ENCODE measurements around the gene HSPBP1.

The HSPBP1 gene

DNA sequence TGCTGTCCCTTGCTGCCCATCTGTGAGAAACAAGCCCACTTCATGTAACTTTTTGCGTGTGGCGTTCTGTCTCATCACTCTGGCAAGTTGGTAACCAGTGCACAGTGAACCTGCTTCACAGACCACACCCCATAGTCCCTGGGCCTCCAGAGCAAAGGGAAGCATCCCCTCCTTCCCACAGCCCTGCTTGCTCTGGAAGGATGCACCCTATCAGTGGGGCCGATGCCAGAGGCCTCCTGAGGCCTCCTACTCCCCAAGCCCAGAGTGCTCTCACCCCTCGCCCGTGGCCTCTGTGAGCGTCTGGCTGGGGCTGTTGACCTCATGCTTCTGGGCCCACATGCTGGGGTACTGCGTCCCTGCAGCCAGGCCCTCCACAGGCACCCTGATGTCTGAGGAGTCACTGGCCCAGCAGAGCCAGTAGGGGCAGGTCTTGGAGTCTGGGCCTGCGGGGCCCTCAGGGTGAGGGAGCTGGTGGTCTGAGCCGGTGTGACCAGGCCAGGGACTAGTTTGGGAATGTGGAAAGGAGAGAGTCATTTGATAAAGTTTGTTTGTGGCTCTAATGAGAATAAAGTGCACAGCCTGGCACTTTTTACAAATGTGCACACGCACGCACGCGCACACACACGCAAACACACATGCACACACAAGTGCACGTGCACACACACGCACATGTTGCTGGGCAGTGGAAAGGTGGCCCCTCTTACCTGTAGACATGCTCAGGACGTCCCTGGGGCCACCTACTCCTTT, 56.4 kb downstream of the HSPBP1 start:
- no peaks in the 10 kb centered on the region for H3K27me3 ChIP-seq (ENCODE audit: insufficient read depth, poor library complexity, severe bottlenecking)
- ATAC-seq (ENCODE audit: low read depth), result peak; percentile 15
- 0 out of 2 replicates have a peak, but pooled peaks cover 8% of the 10 kb centered on the region for H3K36me3 ChIP-seq (ENCODE audit: low read depth)
- TF ChIP-seq, protein P1, sequence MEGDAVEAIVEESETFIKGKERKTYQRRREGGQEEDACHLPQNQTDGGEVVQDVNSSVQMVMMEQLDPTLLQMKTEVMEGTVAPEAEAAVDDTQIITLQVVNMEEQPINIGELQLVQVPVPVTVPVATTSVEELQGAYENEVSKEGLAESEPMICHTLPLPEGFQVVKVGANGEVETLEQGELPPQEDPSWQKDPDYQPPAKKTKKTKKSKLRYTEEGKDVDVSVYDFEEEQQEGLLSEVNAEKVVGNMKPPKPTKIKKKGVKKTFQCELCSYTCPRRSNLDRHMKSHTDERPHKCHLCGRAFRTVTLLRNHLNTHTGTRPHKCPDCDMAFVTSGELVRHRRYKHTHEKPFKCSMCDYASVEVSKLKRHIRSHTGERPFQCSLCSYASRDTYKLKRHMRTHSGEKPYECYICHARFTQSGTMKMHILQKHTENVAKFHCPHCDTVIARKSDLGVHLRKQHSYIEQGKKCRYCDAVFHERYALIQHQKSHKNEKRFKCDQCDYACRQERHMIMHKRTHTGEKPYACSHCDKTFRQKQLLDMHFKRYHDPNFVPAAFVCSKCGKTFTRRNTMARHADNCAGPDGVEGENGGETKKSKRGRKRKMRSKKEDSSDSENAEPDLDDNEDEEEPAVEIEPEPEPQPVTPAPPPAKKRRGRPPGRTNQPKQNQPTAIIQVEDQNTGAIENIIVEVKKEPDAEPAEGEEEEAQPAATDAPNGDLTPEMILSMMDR (IDR thresholded peaks at IDR 0.05; ENCODE audit: poor library complexity, severe bottlenecking), result no peak
- H3K4me3 ChIP-seq (ENCODE audit: severe bottlenecking), result no peak overlapping the region
- no peaks in the 10 kb centered on the region for H3K4me1 ChIP-seq (ENCODE audit: insufficient read depth, poor library complexity, severe bottlenecking)
- DNase-seq (ENCODE audit: low spot score), result no peak
- H3K9me3 ChIP-seq (ENCODE audit: severe bottlenecking), result no peaks in the 10 kb centered on the region
- no peak overlapping the region for H3K27ac ChIP-seq (ENCODE audit: poor library complexity, severe bottlenecking)

DNA sequence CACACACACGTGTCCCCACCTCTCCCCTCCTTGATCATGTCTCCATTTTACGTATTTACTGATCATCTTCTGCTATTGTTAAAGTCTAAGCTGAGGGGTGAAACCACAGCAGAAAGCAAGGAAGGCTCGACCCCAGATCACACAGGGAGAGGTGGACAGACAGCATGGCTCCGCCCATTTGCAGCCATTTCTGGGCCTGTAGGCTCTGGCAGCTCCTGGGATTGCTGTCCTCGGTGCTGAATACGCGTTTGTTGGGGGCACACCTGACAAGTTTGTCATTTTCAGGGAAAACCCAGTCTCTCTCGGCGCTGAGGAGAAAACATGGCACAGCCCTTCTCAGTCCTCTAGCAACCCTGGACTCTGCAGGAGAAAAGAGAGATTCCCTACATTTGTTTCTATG, 59.4 kb downstream of the HSPBP1 start:
- H3K4me3 ChIP-seq (ENCODE audit: severe bottlenecking), result no peak overlapping the region
- no peaks in the 10 kb centered on the region for H3K9me3 ChIP-seq (ENCODE audit: severe bottlenecking)
- DNase-seq (ENCODE audit: low spot score) (no peak), ATAC-seq (ENCODE audit: low read depth) (no peak)
- H3K27me3 ChIP-seq (ENCODE audit: insufficient read depth, poor library complexity, severe bottlenecking), result no peaks in the 10 kb centered on the region
- no peaks in the 10 kb centered on the region for H3K36me3 ChIP-seq (ENCODE audit: low read depth)
- TF ChIP-seq, protein P1 (IDR thresholded peaks at IDR 0.05; ENCODE audit: poor library complexity, severe bottlenecking), result no peak
- no peak overlapping the region for H3K27ac ChIP-seq (ENCODE audit: poor library complexity, severe bottlenecking)
- H3K4me1 ChIP-seq (ENCODE audit: insufficient read depth, poor library complexity, severe bottlenecking), result peaks cover 11% of the 10 kb centered on the region

DNA sequence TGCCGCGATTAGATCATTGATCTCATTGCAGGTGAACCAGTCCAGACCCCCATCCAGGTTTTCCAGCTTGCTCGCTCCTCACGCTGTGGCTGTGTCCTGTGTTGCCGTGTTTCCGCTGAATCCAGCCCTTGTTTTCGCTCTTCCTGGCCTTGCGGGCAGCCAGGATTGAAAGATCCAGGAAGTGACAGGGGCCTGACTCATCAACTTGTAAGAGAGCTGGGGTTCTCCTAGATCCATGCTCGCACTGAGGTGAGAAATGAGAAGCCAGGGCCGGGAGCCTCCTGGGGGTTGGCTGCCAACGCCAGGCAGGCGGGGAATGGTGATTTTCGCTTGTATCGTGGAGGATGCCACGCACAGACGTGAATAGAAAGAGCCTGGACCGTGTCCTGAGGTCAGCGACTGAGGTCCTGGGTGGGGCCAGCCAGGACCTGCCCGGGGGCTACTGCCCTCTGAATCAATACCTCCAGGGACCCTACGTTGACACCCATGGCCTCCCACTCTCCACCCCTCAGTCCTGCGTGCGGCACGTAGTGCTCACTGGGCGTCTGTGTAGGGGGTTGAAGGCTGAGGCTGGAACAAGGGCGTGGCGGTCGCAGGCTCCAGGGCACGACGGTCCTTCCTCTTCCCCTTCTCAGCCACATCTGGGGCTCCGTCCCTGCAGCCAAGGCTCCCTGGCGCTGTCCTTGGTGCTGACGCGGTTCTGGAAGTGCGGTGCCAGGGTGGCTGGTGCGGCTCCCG, 63.3 kb downstream of the HSPBP1 start:
- Histone ChIP-seq H3K27ac (ENCODE audit: poor library complexity, severe bottlenecking) (peak overlapping the region; percentile 79), H3K27me3 (ENCODE audit: insufficient read depth, poor library complexity, severe bottlenecking) (no peaks in the 10 kb centered on the region), H3K9me3 (ENCODE audit: severe bottlenecking) (peaks cover 3% of the 10 kb centered on the region), H3K4me3 (ENCODE audit: severe bottlenecking) (peak overlapping the region; percentile 13), H3K36me3 (ENCODE audit: low read depth) (no peaks in the 10 kb centered on the region), H3K4me1 (ENCODE audit: insufficient read depth, poor library complexity, severe bottlenecking) (peaks cover 11% of the 10 kb centered on the region)
- peak; percentile 96 for ATAC-seq (ENCODE audit: low read depth)
- peak; percentile 97 for DNase-seq (ENCODE audit: low spot score)
- TF ChIP-seq, protein P1 (IDR thresholded peaks at IDR 0.05; ENCODE audit: poor library complexity, severe bottlenecking), result no peak

DNA sequence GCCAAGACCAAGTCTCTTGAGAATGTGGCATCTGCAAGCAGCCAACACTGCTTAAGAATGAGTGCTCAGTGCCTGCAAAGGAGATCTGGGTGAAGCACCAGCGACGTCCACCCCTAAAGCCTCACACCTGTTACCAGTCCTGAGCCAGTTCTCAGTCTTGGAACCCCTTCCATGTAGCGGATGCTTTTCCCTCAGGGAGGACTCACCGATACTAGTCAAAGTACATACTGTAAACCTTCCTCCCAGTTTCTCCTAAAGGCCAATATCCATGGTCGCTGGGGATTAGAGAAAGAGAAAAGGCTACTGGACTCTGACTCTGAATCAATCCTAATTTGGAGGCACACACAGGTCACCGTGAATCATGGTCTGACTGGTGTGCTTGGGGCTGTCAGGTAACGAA, 66.4 kb downstream of the HSPBP1 start:
- no peak overlapping the region for H3K4me3 ChIP-seq (ENCODE audit: severe bottlenecking)

More for the DNA sequence above, 66.4 kb downstream of the HSPBP1 start:
- ATAC-seq (ENCODE audit: low read depth) (no peak), DNase-seq (ENCODE audit: low spot score) (no peak)
- no peaks in the 10 kb centered on the region for H3K36me3 ChIP-seq (ENCODE audit: low read depth)
- no peak overlapping the region for H3K27ac ChIP-seq (ENCODE audit: poor library complexity, severe bottlenecking)
- H3K27me3 ChIP-seq (ENCODE audit: insufficient read depth, poor library complexity, severe bottlenecking), result no peaks in the 10 kb centered on the region
- peaks cover 28% of the 10 kb centered on the region for H3K4me1 ChIP-seq (ENCODE audit: insufficient read depth, poor library complexity, severe bottlenecking)
- TF ChIP-seq, protein P1 (IDR thresholded peaks at IDR 0.05; ENCODE audit: poor library complexity, severe bottlenecking), result no peak
- peaks cover 3% of the 10 kb centered on the region for H3K9me3 ChIP-seq (ENCODE audit: severe bottlenecking)
